Fibroblast of lung (primary cell): ENCODE results near the gene ZNF146. TPM values are rescaled to one million over a fixed set of nuclear protein-coding genes. Genes with fewer than 3 reads are reported as not detected.
"Not testable (repeated sequence)": the region's sequence is repeated elsewhere in the genome, so short reads cannot be mapped to it uniquely, and the experiment has no call there.

Experiments
- DNase-seq, 2 donors: peaks; one replicate each; pipeline versions ENCODE4 v3.0.0 to v3.0.0-alpha.2; 2010; ENCODE audit warnings: low read depth in 2 of 2
- H2AFZ ChIP-seq: 2 replicates; pipeline ENCODE4 v1.5.1; 2012; ENCODE audit warnings: low read length, control low read depth, inconsistent platforms
- H3K27ac ChIP-seq: 2 replicates; pipeline ENCODE4 v1.5.1; 2011; ENCODE audit warnings: low read length, control low read depth; ENCODE audit not compliant: insufficient read depth
- H3K27me3 ChIP-seq: 2 replicates; pipeline ENCODE4 v1.5.1; 2011; ENCODE audit warnings: mild to moderate bottlenecking, low read length; ENCODE audit not compliant: control insufficient read depth, insufficient read depth
- H3K36me3 ChIP-seq: 2 replicates; pipeline ENCODE4 v1.5.1; 2011; ENCODE audit warnings: low read length; ENCODE audit not compliant: control insufficient read depth, insufficient read depth
- H3K4me1 ChIP-seq: 2 replicates; pipeline ENCODE4 v1.5.1; 2011; ENCODE audit warnings: low read length; ENCODE audit not compliant: control insufficient read depth, insufficient read depth; ENCODE audit errors: extremely low read depth
- H3K4me2 ChIP-seq: 2 replicates; pipeline ENCODE4 v1.5.1; 2011; ENCODE audit warnings: low read length, control low read depth; ENCODE audit not compliant: insufficient read depth; ENCODE audit errors: extremely low read depth
- H3K4me3 ChIP-seq, 4 experiments: fragments of 200-600 bp in 1 of 4; sonication (generic) in 1 of 4; replicated peaks in 1 of 4; 2 replicates each; pipeline ENCODE4 v1.5.1; 2011 to 2016; ENCODE audit warnings: low read length in 4 of 4, low read depth in 3 of 4, mild to moderate bottlenecking in 3 of 4, control low read depth in 2 of 4, inconsistent platforms in 1 of 4, mixed read lengths in 1 of 4; ENCODE audit not compliant: insufficient read depth in 1 of 4; ENCODE audit errors: control extremely low read depth in 1 of 4
- H3K79me2 ChIP-seq: 2 replicates; pipeline ENCODE4 v1.5.1; 2012; ENCODE audit warnings: mild to moderate bottlenecking, low read length, inconsistent platforms; ENCODE audit not compliant: control insufficient read depth, insufficient read depth
- H3K9ac ChIP-seq: 2 replicates; pipeline ENCODE4 v1.5.1; 2011; ENCODE audit warnings: mild to moderate bottlenecking, low read length, control low read depth; ENCODE audit not compliant: insufficient read depth
- H3K9me3 ChIP-seq: 2 replicates; pipeline ENCODE4 v1.5.1; 2012; ENCODE audit warnings: low read depth, low read length; ENCODE audit not compliant: control insufficient read depth, insufficient read depth
- H4K20me1 ChIP-seq: 2 replicates; pipeline ENCODE4 v1.5.1; 2011; ENCODE audit warnings: low read length; ENCODE audit not compliant: control insufficient read depth, insufficient read depth; ENCODE audit errors: extremely low read depth
- CTCF ChIP-seq, 2 donors: IDR thresholded peaks in 1 of 2; conservative IDR thresholded peaks in 1 of 2; 1 replicate in 1 of 2; 2 replicates in 1 of 2; pipeline ENCODE4 v1.5.1; 2011 to 2012; ENCODE audit warnings: low read length in 2 of 2, control low read depth in 1 of 2, inconsistent platforms in 1 of 2, low read depth in 1 of 2, mild to moderate bottlenecking in 1 of 2
- EZH2 ChIP-seq: IDR thresholded peaks from 2 replicates; pipeline ENCODE4 v1.5.1; 2012; ENCODE audit warnings: low read length, control low read depth, mild to moderate bottlenecking; ENCODE audit errors: missing control alignments
- polyA minus RNA-seq: library from RNA; depleted of rRNA, polyadenylated mRNA; stranded (reverse); fragments of >200 nt; gene quantifications from 2 replicates; pipeline ENCODE4 v1.2.3, GENCODE V29; 2011; ENCODE audit warnings: low replicate concordance
- polyA plus RNA-seq, 2 donors: library from polyadenylated mRNA; depleted of rRNA in 1 of 2; stranded (reverse) in 1 of 2; unstranded in 1 of 2; fragments of >200 nt; gene quantifications; 2 replicates each; pipeline ENCODE4 v1.2.1, GENCODE V29; 2011 to 2012; ENCODE audit warnings: missing spikeins in 1 of 2
- total RNA-seq: library from RNA; depleted of rRNA; stranded (reverse); fragments of >200 nt; gene quantifications from 2 replicates; pipeline ENCODE4 v1.2.1, GENCODE V29; 2014

ZNF146 gene
- total RNA-seq (74.5 and 87.5 TPM in 2 replicates), polyA plus RNA-seq (84.8 and 92.5 TPM in 2 replicates), polyA minus RNA-seq (1.1 and 2.4 TPM in 2 replicates)
- polyA plus RNA-seq (2012), result 56.6 and 71.0 TPM in 2 replicates

- DNase-seq, result peak; percentile 99
- Histone ChIP-seq H3K79me2 (peaks cover 56% of the 10 kb centered on the region), H3K36me3 (peaks cover 1% of the 10 kb centered on the region), H3K9ac (peak within 1 kb of the TSS; percentile 96), H2AFZ (peak within 1 kb of the TSS; percentile 100), H3K4me3 (peak within 1 kb of the TSS; percentile 66 to 100 (median 94)), H3K4me2 (peak within 1 kb of the TSS; percentile 100), H3K4me1 (peaks cover 7% of the 10 kb centered on the region), H3K27ac (peak within 1 kb of the TSS; percentile 96), H3K9me3 (no peaks in the 10 kb centered on the region), H3K27me3 (no peaks in the 10 kb centered on the region), H4K20me1 (peaks cover 2% of the 10 kb centered on the region)
- TF ChIP-seq CTCF (conservative IDR thresholded peaks at IDR 0.05 in 1 of 2, IDR thresholded peaks at IDR 0.05 in 1 of 2; ENCODE audit: low read depth in 1 of 2, low read length in 2 of 2), result no peak
- TF ChIP-seq EZH2, result no peak
These were observed at the start of gene ZNF146, which contains the start of gene ZNF565 for GRCh38 chr19:36214386-36215275. ZNF146 (plus strand) TSS chr19:36215106; CDS start chr19:36236441, 21,335 bp downstream. ZNF565 (minus strand) TSS chr19:36214665; CDS start chr19:36201985, 12,680 bp downstream.

GRCh38 chr19:36169084-36169760 is 45.7 kb upstream of the ZNF146 start:
- no peaks in the 10 kb centered on the region for H4K20me1 ChIP-seq
- no peaks in the 10 kb centered on the region for H3K4me1 ChIP-seq
- no peak overlapping the region for H2AFZ ChIP-seq
- DNase-seq, result no peak
- H3K9ac ChIP-seq, result no peak overlapping the region
- H3K79me2 ChIP-seq, result no peaks in the 10 kb centered on the region
- no peaks in the 10 kb centered on the region for H3K9me3 ChIP-seq
- H3K27me3 ChIP-seq, result no peaks in the 10 kb centered on the region
- H3K27ac ChIP-seq, result no peak overlapping the region
- no peak overlapping the region for H3K4me3 ChIP-seq
- H3K36me3 ChIP-seq, result no peaks in the 10 kb centered on the region
- H3K4me2 ChIP-seq, result no peak overlapping the region
- TF ChIP-seq CTCF (conservative IDR thresholded peaks at IDR 0.05 in 1 of 2, IDR thresholded peaks at IDR 0.05 in 1 of 2; ENCODE audit: low read depth in 1 of 2, low read length in 2 of 2), result no peak

- Histone ChIP-seq H3K27me3 (no peaks in the 10 kb centered on the region), H4K20me1 (no peaks in the 10 kb centered on the region), H3K79me2 (no peaks in the 10 kb centered on the region), H3K4me2 (no peak overlapping the region), H3K27ac (no peak overlapping the region), H3K9ac (no peak overlapping the region), H2AFZ (no peak overlapping the region), H3K36me3 (no peaks in the 10 kb centered on the region), H3K9me3 (no peaks in the 10 kb centered on the region), H3K4me3 (no peak overlapping the region), H3K4me1 (no peaks in the 10 kb centered on the region)
- TF ChIP-seq EZH2 (no peak), CTCF (conservative IDR thresholded peaks at IDR 0.05 in 1 of 2, IDR thresholded peaks at IDR 0.05 in 1 of 2; ENCODE audit: low read depth in 1 of 2, low read length in 2 of 2) (no peak)
- DNase-seq, result no peak
These were observed 42.1 kb upstream of the ZNF146 start for GRCh38 chr19:36172852-36173251.

DNA sequence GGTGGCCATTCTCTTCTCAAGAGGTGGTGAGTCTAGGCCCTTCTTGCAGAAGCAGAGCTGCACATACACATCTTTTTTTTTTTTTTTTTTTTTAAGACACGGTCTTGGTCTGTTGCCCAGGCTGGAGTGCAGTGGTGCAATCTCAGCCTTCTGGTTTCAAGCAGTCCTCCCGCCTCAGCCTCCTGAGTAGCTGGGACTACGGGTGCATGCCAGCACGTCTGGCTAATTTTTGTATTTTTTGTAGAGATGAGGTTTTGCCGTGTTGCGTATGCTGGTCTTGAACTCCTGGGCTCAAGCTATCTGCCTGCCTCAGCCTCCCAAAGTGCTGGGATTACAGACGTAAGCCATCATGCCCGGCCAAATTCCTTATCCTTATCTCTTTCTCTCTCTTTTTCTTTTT is 41.1 kb upstream of the ZNF146 start:
- H2AFZ ChIP-seq, result not testable (repeated sequence)

More for the DNA sequence above, 41.1 kb upstream of the ZNF146 start:
- DNase-seq, result peak in 1 of 2 donors; percentile 13
- H3K79me2 ChIP-seq, H3K27ac ChIP-seq, H4K20me1 ChIP-seq, H3K4me3 ChIP-seq, H3K9me3 ChIP-seq, H3K4me1 ChIP-seq, H3K9ac ChIP-seq, H3K36me3 ChIP-seq, H3K4me2 ChIP-seq, H3K27me3 ChIP-seq: not testable (repeated sequence)
